WTC11 (cell line): ENCODE data around the gene CDYL. TPM values are rescaled to one million over a fixed set of nuclear protein-coding genes. Genes with fewer than 3 reads are reported as not detected.

Experiments
- ATAC-seq: fragments of 200-7000 bp; cut with Tn5 transposase; 2 replicates; pipeline ENCODE4 v1.10.0; 2021; ENCODE audit warnings: mild to moderate bottlenecking, moderate library complexity
- CTCF ChIA-PET: fragments of 300-600 bp; sonication (Branson Sonifier 250); formaldehyde crosslinking; loops from one replicate; lab custom pipeline; 2021; ENCODE audit warnings: antibody characterized with exemption; lab: Charles Lee
- POLR2A ChIA-PET: fragments of 350-600 bp; sonication (Branson Sonifier 250); formaldehyde crosslinking; loops from one replicate; lab custom pipeline; 2021; ENCODE audit warnings: antibody characterized with exemption; lab: Charles Lee
- DNase-seq: peaks from one replicate; pipeline ENCODE4 v3.0.0; 2021; ENCODE audit warnings: low spot score
- H3K27ac Mint-ChIP-seq: 2 replicates; pipeline ENCODE4 v1.8.0; 2021; ENCODE audit warnings: mixed read lengths
- H3K27me3 Mint-ChIP-seq: 2 replicates; pipeline ENCODE4 v1.8.0; 2021; ENCODE audit warnings: low read depth, mild to moderate bottlenecking, moderate library complexity, mixed read lengths
- H3K36me3 Mint-ChIP-seq: 2 replicates; pipeline ENCODE4 v1.8.0; 2021; ENCODE audit warnings: mixed read lengths
- H3K4me1 Mint-ChIP-seq: 2 replicates; pipeline ENCODE4 v1.8.0; 2022; ENCODE audit warnings: mixed read lengths
- H3K4me3 Mint-ChIP-seq: 2 replicates; pipeline ENCODE4 v1.8.0; 2021; ENCODE audit warnings: mild to moderate bottlenecking, moderate library complexity, mixed read lengths
- H3K9me3 Mint-ChIP-seq: 2 replicates; pipeline ENCODE4 v1.8.0; 2021; ENCODE audit warnings: mixed read lengths
- CREB1 ChIP-seq: sonication (generic); formaldehyde crosslinking; IDR thresholded peaks from 2 replicates; pipeline ENCODE4 v1.8.0; 2023; ENCODE audit warnings: mild to moderate bottlenecking, missing genetic modification reagents
- ELF4 ChIP-seq: sonication (generic); formaldehyde crosslinking; IDR thresholded peaks from 2 replicates; pipeline ENCODE4 v1.8.1; 2022; ENCODE audit warnings: low read depth, mild to moderate bottlenecking, moderate library complexity, missing genetic modification reagents
- EMX1 ChIP-seq: fragments of 250-450 bp; sonication (Bioruptor Pico); IDR thresholded peaks from 2 replicates; pipeline ENCODE4 v1.8.0; 2021; ENCODE audit warnings: mild to moderate bottlenecking
- ESRRA ChIP-seq: sonication (generic); formaldehyde crosslinking; IDR thresholded peaks from 2 replicates; pipeline ENCODE4 v1.8.1; 2022; ENCODE audit warnings: mild to moderate bottlenecking, missing genetic modification reagents, borderline replicate concordance
- ETV6 ChIP-seq: sonication (generic); formaldehyde crosslinking; IDR thresholded peaks from 2 replicates; pipeline ENCODE4 v1.8.1; 2022; ENCODE audit warnings: mild to moderate bottlenecking, missing genetic modification reagents
- FOXK1 ChIP-seq: sonication (generic); formaldehyde crosslinking; IDR thresholded peaks from 2 replicates; pipeline ENCODE4 v1.8.0; 2022; ENCODE audit warnings: mild to moderate bottlenecking, moderate library complexity, missing genetic modification reagents
- NR1H2 ChIP-seq: sonication (generic); formaldehyde crosslinking; IDR thresholded peaks from 2 replicates; pipeline ENCODE4 v1.9.0; 2021; ENCODE audit warnings: mild to moderate bottlenecking, moderate library complexity, missing genetic modification reagents
- NR2C2 ChIP-seq: sonication (generic); formaldehyde crosslinking; IDR thresholded peaks from 2 replicates; pipeline ENCODE4 v1.8.0; 2022; ENCODE audit warnings: mild to moderate bottlenecking, missing genetic modification reagents
- NR3C1 ChIP-seq: sonication (generic); formaldehyde crosslinking; conservative IDR thresholded peaks from 2 replicates; pipeline ENCODE4 v1.8.1; 2023; ENCODE audit warnings: low read depth, mild to moderate bottlenecking, missing genetic modification reagents
- RELA ChIP-seq: sonication (generic); formaldehyde crosslinking; IDR thresholded peaks from 2 replicates; pipeline ENCODE4 v1.8.1; 2022; ENCODE audit warnings: missing genetic modification reagents, mild to moderate bottlenecking, borderline replicate concordance
- SMAD4 ChIP-seq: sonication (generic); formaldehyde crosslinking; IDR thresholded peaks from 2 replicates; pipeline ENCODE4 v1.8.0; 2022; ENCODE audit warnings: mild to moderate bottlenecking, missing genetic modification reagents
- TEAD4 ChIP-seq: sonication (generic); formaldehyde crosslinking; IDR thresholded peaks from 2 replicates; pipeline ENCODE4 v1.8.0; 2022; ENCODE audit warnings: mild to moderate bottlenecking, missing genetic modification reagents
- ZNF263 ChIP-seq: sonication (generic); formaldehyde crosslinking; IDR thresholded peaks from 2 replicates; pipeline ENCODE4 v1.8.1; 2022; ENCODE audit warnings: low read depth, mild to moderate bottlenecking, moderate library complexity, missing genetic modification reagents
- ZNF671 ChIP-seq: fragments of 250-450 bp; sonication (Bioruptor Pico); IDR thresholded peaks from 2 replicates; pipeline ENCODE4 v1.8.0; 2021; ENCODE audit warnings: mild to moderate bottlenecking
- total RNA-seq: library from RNA; stranded (reverse); gene quantifications from 3 replicates; pipeline ENCODE4 v1.2.3, GENCODE V29; 2021
- TF ChIP-seq, protein P1 (sequence below): fragments of 250-450 bp; sonication (Bioruptor Pico); IDR thresholded peaks from 2 replicates; pipeline ENCODE4 v1.9.0; 2021; ENCODE audit warnings: mild to moderate bottlenecking, borderline replicate concordance
- TF ChIP-seq, protein P2 (sequence below): sonication (generic); formaldehyde crosslinking; IDR thresholded peaks from 2 replicates; pipeline ENCODE4 v1.8.0; 2022; ENCODE audit warnings: mild to moderate bottlenecking, missing genetic modification reagents
- TF ChIP-seq, protein P3 (sequence below): sonication (generic); formaldehyde crosslinking; IDR thresholded peaks from 2 replicates; pipeline ENCODE4 v1.8.0; 2022; ENCODE audit warnings: missing genetic modification reagents
- TF ChIP-seq, protein P4 (sequence below): fragments of 250-450 bp; sonication (Bioruptor Pico); IDR thresholded peaks from 2 replicates; pipeline ENCODE4 v2.1.2; 2022; ENCODE audit warnings: mild to moderate bottlenecking, moderate library complexity
- TF ChIP-seq, protein P5 (sequence below): sonication (generic); formaldehyde crosslinking; IDR thresholded peaks from 2 replicates; pipeline ENCODE4 v1.8.0; 2022; ENCODE audit warnings: mild to moderate bottlenecking, missing genetic modification reagents
- TF ChIP-seq, protein P6 (sequence below): sonication (generic); formaldehyde crosslinking; IDR thresholded peaks from 2 replicates; pipeline ENCODE4 v1.8.1; 2022; ENCODE audit warnings: missing genetic modification reagents, borderline replicate concordance
- TF ChIP-seq, protein P7 (sequence below): sonication (generic); formaldehyde crosslinking; IDR thresholded peaks from 2 replicates; pipeline ENCODE4 v1.8.1; 2022; ENCODE audit warnings: low read depth, mild to moderate bottlenecking, moderate library complexity, missing genetic modification reagents, borderline replicate concordance
- TF ChIP-seq, protein P8 (sequence below): sonication (generic); formaldehyde crosslinking; IDR thresholded peaks from 2 replicates; pipeline ENCODE4 v1.8.0; 2022; ENCODE audit warnings: mild to moderate bottlenecking, missing genetic modification reagents

CDYL gene
- total RNA-seq, 1 experiment from 2014 or later, result 92.0 TPM

DNA sequence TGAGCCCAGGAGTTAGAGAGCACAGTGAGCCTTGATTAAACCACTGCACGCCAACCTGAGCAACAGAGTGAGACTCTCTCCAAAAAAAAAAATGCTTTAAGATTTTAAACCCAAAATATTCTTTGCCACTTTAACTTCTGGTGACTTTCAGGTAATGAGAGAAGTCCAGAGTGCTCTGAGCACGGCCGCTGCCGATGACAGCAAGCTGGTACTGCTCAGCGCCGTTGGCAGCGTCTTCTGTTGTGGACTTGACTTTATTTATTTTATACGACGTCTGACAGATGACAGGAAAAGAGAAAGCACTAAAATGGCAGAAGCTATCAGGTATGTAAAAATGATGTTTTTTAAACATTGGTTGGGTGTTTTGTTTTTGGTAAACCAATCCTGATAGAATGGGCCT is 161.2 kb downstream of the CDYL start (continued):
- TF ChIP-seq, protein P1, sequence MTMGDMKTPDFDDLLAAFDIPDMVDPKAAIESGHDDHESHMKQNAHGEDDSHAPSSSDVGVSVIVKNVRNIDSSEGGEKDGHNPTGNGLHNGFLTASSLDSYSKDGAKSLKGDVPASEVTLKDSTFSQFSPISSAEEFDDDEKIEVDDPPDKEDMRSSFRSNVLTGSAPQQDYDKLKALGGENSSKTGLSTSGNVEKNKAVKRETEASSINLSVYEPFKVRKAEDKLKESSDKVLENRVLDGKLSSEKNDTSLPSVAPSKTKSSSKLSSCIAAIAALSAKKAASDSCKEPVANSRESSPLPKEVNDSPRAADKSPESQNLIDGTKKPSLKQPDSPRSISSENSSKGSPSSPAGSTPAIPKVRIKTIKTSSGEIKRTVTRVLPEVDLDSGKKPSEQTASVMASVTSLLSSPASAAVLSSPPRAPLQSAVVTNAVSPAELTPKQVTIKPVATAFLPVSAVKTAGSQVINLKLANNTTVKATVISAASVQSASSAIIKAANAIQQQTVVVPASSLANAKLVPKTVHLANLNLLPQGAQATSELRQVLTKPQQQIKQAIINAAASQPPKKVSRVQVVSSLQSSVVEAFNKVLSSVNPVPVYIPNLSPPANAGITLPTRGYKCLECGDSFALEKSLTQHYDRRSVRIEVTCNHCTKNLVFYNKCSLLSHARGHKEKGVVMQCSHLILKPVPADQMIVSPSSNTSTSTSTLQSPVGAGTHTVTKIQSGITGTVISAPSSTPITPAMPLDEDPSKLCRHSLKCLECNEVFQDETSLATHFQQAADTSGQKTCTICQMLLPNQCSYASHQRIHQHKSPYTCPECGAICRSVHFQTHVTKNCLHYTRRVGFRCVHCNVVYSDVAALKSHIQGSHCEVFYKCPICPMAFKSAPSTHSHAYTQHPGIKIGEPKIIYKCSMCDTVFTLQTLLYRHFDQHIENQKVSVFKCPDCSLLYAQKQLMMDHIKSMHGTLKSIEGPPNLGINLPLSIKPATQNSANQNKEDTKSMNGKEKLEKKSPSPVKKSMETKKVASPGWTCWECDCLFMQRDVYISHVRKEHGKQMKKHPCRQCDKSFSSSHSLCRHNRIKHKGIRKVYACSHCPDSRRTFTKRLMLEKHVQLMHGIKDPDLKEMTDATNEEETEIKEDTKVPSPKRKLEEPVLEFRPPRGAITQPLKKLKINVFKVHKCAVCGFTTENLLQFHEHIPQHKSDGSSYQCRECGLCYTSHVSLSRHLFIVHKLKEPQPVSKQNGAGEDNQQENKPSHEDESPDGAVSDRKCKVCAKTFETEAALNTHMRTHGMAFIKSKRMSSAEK, result no peak
- TF ChIP-seq ELF4 (no peak), ESRRA (CRISPR knock-in tag) (no peak), SMAD4 (CRISPR knock-in tag) (no peak), ZNF671 (CRISPR knock-in tag) (no peak), TEAD4 (CRISPR knock-in tag) (no peak), RELA (no peak), CREB1 (no peak), ZNF263 (CRISPR knock-in tag) (no peak), NR3C1 (CRISPR knock-in tag) (no peak), ETV6 (no peak)
- TF ChIP-seq, protein P2, sequence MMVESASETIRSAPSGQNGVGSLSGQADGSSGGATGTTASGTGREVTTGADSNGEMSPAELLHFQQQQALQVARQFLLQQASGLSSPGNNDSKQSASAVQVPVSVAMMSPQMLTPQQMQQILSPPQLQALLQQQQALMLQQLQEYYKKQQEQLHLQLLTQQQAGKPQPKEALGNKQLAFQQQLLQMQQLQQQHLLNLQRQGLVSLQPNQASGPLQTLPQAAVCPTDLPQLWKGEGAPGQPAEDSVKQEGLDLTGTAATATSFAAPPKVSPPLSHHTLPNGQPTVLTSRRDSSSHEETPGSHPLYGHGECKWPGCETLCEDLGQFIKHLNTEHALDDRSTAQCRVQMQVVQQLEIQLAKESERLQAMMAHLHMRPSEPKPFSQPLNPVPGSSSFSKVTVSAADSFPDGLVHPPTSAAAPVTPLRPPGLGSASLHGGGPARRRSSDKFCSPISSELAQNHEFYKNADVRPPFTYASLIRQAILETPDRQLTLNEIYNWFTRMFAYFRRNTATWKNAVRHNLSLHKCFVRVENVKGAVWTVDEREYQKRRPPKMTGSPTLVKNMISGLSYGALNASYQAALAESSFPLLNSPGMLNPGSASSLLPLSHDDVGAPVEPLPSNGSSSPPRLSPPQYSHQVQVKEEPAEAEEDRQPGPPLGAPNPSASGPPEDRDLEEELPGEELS, result no peak
- TF ChIP-seq, protein P3, sequence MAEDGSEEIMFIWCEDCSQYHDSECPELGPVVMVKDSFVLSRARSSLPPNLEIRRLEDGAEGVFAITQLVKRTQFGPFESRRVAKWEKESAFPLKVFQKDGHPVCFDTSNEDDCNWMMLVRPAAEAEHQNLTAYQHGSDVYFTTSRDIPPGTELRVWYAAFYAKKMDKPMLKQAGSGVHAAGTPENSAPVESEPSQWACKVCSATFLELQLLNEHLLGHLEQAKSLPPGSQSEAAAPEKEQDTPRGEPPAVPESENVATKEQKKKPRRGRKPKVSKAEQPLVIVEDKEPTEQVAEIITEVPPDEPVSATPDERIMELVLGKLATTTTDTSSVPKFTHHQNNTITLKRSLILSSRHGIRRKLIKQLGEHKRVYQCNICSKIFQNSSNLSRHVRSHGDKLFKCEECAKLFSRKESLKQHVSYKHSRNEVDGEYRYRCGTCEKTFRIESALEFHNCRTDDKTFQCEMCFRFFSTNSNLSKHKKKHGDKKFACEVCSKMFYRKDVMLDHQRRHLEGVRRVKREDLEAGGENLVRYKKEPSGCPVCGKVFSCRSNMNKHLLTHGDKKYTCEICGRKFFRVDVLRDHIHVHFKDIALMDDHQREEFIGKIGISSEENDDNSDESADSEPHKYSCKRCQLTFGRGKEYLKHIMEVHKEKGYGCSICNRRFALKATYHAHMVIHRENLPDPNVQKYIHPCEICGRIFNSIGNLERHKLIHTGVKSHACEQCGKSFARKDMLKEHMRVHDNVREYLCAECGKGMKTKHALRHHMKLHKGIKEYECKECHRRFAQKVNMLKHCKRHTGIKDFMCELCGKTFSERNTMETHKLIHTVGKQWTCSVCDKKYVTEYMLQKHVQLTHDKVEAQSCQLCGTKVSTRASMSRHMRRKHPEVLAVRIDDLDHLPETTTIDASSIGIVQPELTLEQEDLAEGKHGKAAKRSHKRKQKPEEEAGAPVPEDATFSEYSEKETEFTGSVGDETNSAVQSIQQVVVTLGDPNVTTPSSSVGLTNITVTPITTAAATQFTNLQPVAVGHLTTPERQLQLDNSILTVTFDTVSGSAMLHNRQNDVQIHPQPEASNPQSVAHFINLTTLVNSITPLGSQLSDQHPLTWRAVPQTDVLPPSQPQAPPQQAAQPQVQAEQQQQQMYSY, result no peak
- TF ChIP-seq, protein P4, sequence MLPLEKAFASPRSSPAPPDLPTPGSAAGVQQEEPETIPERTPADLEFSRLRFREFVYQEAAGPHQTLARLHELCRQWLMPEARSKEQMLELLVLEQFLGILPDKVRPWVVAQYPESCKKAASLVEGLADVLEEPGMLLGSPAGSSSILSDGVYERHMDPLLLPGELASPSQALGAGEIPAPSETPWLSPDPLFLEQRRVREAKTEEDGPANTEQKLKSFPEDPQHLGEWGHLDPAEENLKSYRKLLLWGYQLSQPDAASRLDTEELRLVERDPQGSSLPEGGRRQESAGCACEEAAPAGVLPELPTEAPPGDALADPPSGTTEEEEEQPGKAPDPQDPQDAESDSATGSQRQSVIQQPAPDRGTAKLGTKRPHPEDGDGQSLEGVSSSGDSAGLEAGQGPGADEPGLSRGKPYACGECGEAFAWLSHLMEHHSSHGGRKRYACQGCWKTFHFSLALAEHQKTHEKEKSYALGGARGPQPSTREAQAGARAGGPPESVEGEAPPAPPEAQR (CRISPR knock-in tag), result no peak

DNA sequence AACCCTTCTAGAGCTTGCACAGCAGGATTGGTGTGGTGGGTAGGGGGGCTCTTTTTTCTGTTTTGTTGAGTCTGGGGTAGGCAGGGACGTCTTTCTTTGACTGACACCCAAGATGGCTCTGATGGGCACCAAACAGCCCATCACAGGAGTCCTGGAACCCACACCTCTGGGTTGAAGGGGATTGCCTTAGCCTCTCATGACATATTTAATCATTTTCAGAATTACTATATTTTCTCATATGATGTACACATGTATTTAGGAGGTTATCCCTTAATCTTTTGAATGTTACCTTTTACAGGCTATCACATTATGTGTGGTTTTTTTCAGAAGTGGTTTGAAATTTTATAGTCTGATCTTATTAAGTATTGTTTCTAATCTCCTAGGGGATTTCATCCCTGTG is 163.0 kb downstream of the CDYL start:
- H3K4me1 Mint-ChIP-seq, result peaks cover 48% of the 10 kb centered on the region
- H3K27ac Mint-ChIP-seq, result no peak overlapping the region
- H3K27me3 Mint-ChIP-seq, result no peaks in the 10 kb centered on the region
- ChIA-PET CTCF (interaction anchor here (1.5 kb wide), 1 partner anchor 18 kb away, joined by 8 read pairs; no protein-coding TSS in a partner anchor), POLR2A (no interaction called here)
- ATAC-seq, result no peak
- DNase-seq, result no peak
- H3K36me3 Mint-ChIP-seq, result peaks cover 29% of the 10 kb centered on the region
- no peak overlapping the region for H3K4me3 Mint-ChIP-seq
- H3K9me3 Mint-ChIP-seq, result no peaks in the 10 kb centered on the region
- no peak for TF ChIP-seq NR2C2
- TF ChIP-seq FOXK1 (CRISPR knock-in tag), result no peak
- TF ChIP-seq EMX1 (CRISPR knock-in tag), result no peak
- TF ChIP-seq, protein P5, sequence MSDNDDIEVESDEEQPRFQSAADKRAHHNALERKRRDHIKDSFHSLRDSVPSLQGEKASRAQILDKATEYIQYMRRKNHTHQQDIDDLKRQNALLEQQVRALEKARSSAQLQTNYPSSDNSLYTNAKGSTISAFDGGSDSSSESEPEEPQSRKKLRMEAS (CRISPR knock-in tag), result no peak
- no peak for TF ChIP-seq NR1H2 (CRISPR knock-in tag)
- TF ChIP-seq, protein P6, sequence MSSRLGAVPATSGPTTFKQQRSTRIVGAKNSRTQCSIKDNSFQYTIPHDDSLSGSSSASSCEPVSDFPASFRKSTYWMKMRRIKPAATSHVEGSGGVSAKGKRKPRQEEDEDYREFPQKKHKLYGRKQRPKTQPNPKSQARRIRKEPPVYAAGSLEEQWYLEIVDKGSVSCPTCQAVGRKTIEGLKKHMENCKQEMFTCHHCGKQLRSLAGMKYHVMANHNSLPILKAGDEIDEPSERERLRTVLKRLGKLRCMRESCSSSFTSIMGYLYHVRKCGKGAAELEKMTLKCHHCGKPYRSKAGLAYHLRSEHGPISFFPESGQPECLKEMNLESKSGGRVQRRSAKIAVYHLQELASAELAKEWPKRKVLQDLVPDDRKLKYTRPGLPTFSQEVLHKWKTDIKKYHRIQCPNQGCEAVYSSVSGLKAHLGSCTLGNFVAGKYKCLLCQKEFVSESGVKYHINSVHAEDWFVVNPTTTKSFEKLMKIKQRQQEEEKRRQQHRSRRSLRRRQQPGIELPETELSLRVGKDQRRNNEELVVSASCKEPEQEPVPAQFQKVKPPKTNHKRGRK (CRISPR knock-in tag), result no peak
- TF ChIP-seq, protein P7, sequence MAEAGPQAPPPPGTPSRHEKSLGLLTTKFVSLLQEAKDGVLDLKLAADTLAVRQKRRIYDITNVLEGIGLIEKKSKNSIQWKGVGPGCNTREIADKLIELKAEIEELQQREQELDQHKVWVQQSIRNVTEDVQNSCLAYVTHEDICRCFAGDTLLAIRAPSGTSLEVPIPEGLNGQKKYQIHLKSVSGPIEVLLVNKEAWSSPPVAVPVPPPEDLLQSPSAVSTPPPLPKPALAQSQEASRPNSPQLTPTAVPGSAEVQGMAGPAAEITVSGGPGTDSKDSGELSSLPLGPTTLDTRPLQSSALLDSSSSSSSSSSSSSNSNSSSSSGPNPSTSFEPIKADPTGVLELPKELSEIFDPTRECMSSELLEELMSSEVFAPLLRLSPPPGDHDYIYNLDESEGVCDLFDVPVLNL (CRISPR knock-in tag), result no peak
- TF ChIP-seq, protein P8, sequence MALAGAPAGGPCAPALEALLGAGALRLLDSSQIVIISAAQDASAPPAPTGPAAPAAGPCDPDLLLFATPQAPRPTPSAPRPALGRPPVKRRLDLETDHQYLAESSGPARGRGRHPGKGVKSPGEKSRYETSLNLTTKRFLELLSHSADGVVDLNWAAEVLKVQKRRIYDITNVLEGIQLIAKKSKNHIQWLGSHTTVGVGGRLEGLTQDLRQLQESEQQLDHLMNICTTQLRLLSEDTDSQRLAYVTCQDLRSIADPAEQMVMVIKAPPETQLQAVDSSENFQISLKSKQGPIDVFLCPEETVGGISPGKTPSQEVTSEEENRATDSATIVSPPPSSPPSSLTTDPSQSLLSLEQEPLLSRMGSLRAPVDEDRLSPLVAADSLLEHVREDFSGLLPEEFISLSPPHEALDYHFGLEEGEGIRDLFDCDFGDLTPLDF (CRISPR knock-in tag), result no peak
- TF ChIP-seq ESRRA (CRISPR knock-in tag), result no peak
